ENCODE data around the gene DDX20.
"Not testable (repeated sequence)": the region's sequence is repeated elsewhere in the genome, so short reads cannot be mapped to it uniquely, and the experiment has no call there.

Gene DDX20

DNA sequence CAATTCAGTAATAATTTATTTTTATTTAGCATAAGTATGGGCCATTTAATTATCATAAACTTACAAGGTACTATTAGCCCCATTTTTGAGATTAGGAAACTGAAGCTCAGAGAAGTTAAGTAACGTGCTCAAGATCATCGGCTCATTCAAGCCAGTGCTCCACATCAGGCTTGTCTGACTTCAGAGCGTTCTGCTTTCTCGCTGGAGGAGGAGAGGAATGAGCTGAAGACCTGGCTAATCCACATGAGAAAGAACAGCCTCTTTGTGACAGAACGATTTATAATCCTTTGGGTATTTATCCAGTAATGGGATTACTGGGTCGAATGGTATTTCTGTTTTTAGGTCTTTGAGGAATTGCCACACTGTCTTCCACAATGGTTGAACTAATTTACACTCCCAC, 39.7 kb downstream of the DDX20 start:
- DNase-seq: no peak

DNA sequence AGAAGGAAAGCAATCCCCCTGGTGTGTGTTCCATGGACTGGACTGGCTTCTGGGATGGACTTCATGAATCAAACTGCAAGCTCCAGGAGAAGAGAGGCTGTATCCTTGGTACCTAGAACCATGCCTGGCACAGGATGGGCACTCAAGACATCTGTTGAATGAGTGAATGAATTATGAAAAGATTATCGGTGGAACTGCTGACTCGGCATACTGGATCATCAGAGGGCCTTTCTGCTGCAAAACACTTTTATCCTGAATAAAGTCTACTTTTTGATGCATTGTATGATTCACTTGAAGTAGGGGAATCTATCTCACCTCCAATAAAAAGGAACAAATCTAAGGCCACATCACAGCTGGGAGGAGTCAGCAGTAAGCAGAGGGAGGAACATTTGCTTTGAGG, 42.9 kb downstream of the DDX20 start:
- DNase-seq: no peak

DNA sequence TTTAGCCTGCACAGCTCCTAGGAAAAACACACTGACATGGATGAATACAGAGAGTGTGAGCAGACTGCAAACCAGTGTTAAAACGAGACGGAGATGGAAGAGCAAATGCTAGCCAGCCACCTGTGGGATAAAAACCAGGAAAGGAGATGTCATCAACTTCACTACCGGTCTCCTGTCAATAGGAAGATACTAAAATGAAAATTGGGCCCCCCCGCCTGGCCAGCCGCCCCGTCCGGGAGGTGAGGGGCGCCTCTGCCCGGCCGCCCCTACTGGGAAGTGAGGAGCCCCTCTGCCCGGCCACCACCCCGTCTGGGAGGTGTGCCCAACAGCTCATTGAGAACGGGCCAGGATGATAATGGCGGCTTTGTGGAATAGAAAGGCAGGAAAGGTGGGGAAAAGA, 44.0 kb downstream of the DDX20 start:
- not testable (repeated sequence) for DNase-seq

DNA sequence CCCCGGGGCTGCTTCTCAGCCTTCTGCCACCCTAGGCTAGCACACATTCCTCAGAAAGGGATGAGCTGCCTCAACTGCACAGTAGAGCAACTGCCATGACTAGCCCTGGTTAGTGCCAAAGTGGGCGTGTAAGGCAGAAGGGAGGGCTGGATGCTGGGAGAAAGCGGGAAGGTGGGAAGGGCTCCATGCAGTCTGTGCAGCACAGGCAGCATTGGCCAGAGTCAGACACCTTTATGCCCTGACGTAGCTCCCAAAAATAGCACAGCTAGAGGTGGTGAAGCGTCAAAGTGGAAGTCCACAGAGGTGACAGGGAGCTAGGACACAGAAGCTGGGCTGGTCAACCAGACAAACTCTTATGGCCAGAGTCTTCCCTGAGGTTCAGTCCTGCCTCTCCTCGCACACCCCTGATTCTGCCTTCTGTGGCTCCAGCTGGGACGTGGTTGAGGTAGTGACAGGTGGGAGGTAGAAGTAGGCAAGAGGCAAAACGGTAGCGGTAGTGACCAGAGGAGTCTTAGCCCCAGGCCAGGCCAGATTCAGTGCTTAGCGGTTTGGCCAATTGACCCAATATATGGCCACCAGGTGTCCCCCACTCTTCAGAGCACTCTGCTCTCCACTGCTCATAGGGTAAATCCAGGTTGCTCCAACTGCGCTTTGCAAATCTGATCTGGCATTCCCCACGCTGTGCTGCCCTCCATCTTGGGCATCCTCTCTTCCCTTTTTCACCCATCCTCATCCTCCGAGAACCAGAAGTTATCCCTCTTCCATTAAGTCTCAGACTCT, 45.6 kb downstream of the DDX20 start:
- DNase-seq: no peak

DNA sequence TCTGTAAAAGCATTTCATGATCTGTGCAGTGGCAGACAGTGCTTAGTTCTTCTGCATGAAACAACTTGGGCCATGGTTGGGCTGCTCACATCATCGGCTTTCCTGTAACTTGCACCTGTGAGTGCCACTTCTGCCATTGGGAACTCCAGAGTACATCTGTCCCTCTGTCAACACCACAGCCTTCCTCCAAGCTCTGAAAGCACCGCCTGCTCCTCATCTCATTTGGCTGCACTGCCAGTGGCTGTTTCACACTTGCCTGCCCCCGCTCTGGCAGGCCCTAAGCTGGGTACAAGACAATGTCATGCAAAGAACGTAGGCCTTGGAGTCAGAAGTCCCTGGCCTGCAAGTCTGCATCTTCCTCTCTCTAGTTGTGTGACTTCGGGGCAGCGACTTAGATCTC, 46.4 kb downstream of the DDX20 start:
- DNase-seq: no peak

DNA sequence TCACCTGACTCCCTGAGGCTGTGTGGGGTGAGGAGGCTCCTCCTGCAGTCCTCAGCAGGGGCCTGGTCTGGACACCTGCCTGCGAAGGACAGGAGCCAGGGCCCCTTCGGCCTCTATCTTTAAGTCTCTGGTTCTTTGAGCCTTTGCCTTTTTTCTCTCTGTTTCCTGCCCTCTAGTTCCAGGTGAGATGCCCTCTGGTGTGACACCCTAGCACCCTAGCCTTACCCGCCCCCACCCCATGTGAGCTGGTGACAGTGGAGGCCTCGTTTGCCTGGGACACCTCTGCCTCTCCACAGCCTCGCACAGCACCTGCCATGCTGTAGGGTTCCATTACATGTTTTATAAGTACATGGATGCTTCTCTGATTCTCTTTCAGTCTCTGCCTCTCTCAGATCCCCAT, 47.3 kb downstream of the DDX20 start:
- DNase-seq: no peak

DNA sequence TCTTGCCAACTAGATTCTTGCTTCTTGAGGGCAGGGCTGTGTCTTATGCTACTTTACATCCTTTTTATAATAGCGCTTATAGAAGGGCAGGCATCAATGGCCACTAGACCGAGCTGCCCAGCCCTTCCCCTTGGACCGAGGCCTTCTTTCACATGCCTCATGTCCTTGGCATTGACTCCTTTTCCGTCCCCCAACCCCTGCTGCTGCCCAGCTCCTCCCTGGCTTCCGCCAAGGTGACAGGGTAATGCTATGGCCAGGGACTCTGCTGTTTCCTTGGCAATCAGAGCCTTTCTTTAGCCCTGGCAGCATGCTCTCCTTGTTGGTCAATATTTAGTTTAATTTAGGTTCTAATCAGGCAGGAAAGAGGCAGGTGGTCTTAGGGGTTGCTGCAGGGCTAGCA, 48.2 kb downstream of the DDX20 start:
- DNase-seq: no peak

DNA sequence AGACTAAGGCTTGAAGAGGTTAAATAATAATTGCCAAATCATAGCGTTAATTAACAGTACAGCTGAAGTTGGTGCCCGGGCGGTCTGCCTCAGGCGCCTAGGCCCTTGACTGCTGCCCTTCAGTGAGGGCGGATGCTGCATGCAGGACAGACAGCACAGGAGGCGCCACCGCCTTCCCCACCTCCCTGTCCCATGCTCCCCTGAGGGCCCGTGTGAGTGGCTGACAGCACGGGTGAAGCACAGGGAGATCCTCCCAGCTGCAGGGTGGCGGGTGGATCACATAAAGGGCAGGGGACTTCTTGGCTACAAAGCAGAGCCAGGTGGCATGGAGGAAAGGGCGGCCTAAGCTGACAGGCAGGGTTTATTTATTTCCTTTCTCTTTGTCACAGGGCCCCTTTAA, 49.1 kb downstream of the DDX20 start:
- DNase-seq: no peak

DNA sequence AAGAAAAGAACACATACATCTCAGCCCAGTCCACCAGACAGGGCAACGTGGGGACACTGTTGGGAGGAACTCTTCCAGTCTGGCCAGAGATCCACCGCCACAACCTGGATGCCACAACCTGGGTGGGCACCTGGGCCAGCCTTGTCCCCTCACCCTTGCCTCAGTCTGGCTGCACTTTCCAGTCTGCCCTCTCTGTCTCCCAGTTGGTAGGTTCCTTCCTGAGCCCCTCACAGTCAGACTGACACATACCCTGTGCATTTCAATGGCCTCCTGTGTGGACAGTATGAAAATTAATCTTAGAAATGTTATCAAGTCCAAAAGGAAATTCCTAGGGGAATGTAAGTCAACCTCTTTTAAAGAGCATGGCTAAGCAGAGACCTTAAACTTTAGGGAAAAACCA, 49.5 kb downstream of the DDX20 start:
- DNase-seq: no peak

DNA sequence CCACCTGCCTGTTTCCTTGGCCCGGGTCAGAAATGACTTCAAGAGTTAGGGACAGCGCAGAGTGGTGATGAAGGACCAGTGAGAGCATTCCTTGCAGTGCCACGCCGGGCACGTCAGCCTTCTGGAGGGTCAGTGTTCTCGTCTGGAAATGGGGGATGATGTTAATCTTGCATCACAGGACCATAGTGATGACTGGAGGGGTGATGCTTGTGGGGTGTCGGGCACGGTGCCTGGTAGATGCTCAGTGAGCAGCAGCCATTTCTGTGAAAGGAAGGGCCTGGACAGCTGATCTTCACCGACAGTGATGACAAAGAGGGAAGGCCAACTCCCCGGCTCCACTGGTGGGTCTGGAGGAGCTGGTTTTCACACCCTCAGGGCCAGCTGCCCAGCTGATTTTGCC, 56.2 kb downstream of the DDX20 start:
- DNase-seq: no peak

DNA sequence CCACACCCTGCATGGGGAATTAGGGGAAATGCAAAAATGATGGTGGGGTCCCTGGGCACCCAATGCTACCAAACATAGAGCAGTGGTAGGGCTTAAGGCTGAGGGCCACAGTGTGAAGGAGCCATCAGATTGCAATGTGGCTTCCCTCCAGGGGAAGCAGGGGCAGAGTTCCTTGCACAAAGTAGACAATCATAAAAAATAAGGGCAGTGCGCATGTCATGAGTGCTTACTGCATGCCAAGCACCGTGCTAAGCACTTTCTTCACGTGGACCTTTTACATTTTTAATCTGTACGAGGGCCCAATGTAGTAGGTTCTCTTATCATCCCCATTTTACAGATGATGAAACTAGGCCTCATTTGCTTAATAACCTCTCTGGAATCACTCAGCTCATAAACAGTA, 56.6 kb downstream of the DDX20 start:
- DNase-seq: no peak

DNA sequence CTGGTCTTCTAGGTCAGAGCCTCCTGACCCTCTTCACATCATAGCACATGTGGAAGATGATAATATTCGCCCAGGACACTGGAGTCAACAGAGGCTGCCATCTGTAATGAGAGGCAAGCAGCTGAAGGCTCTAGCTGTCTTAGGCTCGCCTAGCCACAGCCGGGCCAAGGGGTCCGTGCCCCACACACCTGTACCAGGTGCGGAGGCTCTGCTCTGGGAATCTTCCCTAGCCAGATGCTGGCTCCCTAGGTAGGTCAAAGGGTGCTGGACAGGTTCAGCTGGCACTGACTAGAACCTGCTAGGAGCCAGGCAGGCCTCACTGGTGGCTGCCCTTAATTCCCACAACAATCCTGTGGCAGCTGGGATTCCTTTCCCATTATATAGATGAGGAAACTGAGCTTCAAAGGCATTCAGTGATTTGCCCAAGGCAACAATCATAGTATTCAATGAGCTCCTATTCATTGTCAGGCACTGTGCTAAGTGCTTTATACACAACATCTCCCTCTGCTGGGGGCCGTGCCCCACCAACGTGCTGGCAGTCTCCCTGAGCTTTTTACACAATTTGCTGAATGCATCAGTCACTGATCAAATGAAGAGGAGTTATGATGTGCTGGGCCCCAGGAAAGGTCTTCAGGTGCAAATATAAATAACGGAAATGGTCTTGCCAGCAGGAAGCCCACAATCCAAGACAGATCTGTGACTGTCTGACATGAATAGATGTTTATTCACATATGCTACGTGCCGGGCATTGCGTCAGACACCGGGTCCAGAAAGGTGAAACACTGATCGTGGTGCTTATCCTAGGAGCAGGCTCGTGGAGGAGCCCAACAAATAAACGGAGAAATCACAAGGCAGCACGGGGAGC, 58.0 kb downstream of the DDX20 start:
- no peak for DNase-seq

DNA sequence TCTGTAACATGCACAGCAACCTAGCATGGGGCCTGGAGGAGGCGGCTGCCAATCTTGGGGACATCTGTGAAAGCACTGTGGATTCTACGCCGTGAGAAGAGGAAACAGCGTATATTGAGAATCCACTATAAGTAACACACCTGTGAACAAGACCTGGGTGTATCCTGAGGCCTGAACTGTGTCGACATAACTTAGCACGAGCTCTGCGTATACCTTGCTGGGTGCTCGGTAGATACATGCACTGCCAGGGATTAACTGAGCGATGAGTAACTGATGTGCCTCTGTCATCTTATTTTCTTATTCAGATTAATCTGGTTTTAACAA, 58.6 kb downstream of the DDX20 start:
- DNase-seq: no peak

DNA sequence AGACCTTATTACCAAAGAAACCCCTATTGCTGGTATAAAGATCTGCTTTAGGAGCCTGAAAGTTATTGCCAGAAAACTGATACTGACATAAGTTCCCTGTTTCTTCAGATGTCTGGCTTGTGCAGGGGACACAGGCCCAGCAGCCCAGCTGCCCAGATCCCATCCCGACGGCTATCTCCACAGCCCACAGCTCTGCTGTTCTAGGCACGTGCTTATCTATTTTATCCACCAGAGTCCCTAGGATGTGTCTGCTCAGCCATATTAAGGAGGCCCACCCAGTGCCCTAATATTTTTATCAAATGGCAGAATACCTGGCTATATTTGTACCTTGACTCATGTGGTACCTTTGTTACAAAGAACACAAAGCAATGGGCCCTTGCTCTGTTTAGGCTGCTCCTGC, 58.9 kb downstream of the DDX20 start:
- no peak for DNase-seq

Data from NCI-H187 treated with DMSO at 0.1 percent for 48 hours (cell line).